Panc1 (cell line): ENCODE results near the gene RFXAP.
"Not testable (repeated sequence)": the region's sequence is repeated elsewhere in the genome, so short reads cannot be mapped to it uniquely, and the experiment has no call there.

Experiments used
- POLR2AphosphoS5 ChIP-seq: IDR thresholded peaks from 2 replicates; pipeline ENCODE4 v1.6.1; 2012; ENCODE audit warnings: mild to moderate bottlenecking, low read depth, low read length, moderate library complexity
- TF ChIP-seq, protein P1 (sequence below): fragments of 450-650 bp; IDR thresholded peaks from 2 replicates; pipeline ENCODE4 v1.5.1; 2017; ENCODE audit warnings: mild to moderate bottlenecking
- TF ChIP-seq, protein P2 (sequence below), 2 experiments: IDR thresholded peaks; 2 replicates each; pipeline ENCODE4 v1.6.1; 2011 to 2012; ENCODE audit warnings: low read depth in 2 of 2, control low read depth in 1 of 2, low read length in 1 of 2, mild to moderate bottlenecking in 1 of 2, moderate library complexity in 1 of 2; ENCODE audit not compliant: insufficient read depth in 1 of 2

- TF ChIP-seq, protein P1, sequence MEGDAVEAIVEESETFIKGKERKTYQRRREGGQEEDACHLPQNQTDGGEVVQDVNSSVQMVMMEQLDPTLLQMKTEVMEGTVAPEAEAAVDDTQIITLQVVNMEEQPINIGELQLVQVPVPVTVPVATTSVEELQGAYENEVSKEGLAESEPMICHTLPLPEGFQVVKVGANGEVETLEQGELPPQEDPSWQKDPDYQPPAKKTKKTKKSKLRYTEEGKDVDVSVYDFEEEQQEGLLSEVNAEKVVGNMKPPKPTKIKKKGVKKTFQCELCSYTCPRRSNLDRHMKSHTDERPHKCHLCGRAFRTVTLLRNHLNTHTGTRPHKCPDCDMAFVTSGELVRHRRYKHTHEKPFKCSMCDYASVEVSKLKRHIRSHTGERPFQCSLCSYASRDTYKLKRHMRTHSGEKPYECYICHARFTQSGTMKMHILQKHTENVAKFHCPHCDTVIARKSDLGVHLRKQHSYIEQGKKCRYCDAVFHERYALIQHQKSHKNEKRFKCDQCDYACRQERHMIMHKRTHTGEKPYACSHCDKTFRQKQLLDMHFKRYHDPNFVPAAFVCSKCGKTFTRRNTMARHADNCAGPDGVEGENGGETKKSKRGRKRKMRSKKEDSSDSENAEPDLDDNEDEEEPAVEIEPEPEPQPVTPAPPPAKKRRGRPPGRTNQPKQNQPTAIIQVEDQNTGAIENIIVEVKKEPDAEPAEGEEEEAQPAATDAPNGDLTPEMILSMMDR: not testable (repeated sequence)
- TF ChIP-seq POLR2AphosphoS5: not testable (repeated sequence)
- TF ChIP-seq, protein P2, sequence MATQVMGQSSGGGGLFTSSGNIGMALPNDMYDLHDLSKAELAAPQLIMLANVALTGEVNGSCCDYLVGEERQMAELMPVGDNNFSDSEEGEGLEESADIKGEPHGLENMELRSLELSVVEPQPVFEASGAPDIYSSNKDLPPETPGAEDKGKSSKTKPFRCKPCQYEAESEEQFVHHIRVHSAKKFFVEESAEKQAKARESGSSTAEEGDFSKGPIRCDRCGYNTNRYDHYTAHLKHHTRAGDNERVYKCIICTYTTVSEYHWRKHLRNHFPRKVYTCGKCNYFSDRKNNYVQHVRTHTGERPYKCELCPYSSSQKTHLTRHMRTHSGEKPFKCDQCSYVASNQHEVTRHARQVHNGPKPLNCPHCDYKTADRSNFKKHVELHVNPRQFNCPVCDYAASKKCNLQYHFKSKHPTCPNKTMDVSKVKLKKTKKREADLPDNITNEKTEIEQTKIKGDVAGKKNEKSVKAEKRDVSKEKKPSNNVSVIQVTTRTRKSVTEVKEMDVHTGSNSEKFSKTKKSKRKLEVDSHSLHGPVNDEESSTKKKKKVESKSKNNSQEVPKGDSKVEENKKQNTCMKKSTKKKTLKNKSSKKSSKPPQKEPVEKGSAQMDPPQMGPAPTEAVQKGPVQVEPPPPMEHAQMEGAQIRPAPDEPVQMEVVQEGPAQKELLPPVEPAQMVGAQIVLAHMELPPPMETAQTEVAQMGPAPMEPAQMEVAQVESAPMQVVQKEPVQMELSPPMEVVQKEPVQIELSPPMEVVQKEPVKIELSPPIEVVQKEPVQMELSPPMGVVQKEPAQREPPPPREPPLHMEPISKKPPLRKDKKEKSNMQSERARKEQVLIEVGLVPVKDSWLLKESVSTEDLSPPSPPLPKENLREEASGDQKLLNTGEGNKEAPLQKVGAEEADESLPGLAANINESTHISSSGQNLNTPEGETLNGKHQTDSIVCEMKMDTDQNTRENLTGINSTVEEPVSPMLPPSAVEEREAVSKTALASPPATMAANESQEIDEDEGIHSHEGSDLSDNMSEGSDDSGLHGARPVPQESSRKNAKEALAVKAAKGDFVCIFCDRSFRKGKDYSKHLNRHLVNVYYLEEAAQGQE (IDR thresholded peaks at IDR 0.05; ENCODE audit: insufficient read depth in 1 of 2, low read depth in 2 of 2, low read length in 1 of 2): not testable (repeated sequence)
Observed at GRCh38 chr13:36786175-36786574, 32.8 kb upstream of the RFXAP start.
